ENCODE data around the gene UBB.
"Not testable (repeated sequence)": the region's sequence is repeated elsewhere in the genome, so short reads cannot be mapped to it uniquely, and the experiment has no call there.

Gene UBB

GRCh38 chr17:16378636-16379282 is 2.1 kb upstream of the UBB start:
- no peak for DNase-seq

- DNase-seq = no peak
These were observed 1.2 kb upstream of the UBB start for GRCh38 chr17:16379654-16380053.

GRCh38 chr17:16381496-16381820 is 567 bp downstream of the UBB start:
- no peak for DNase-seq

GRCh38 chr17:16383216-16383615 is 2.3 kb downstream of the UBB start:
- DNase-seq = no peak

GRCh38 chr17:16383772-16384287 is 2.9 kb downstream of the UBB start:
- DNase-seq = no peak

GRCh38 chr17:16384557-16384956 is 3.7 kb downstream of the UBB start:
- no peak for DNase-seq

- not testable (repeated sequence) for DNase-seq
These were observed 5.2 kb downstream of the UBB start for GRCh38 chr17:16386126-16386507.

GRCh38 chr17:16391451-16391850 is 10.6 kb downstream of the UBB start:
- no peak for DNase-seq

GRCh38 chr17:16392491-16392890 is 11.6 kb downstream of the UBB start:
- not testable (repeated sequence) for DNase-seq

- DNase-seq = not testable (repeated sequence)
These were observed 15.0 kb downstream of the UBB start for GRCh38 chr17:16395887-16396286.

GRCh38 chr17:16396693-16397092 is 15.8 kb downstream of the UBB start:
- DNase-seq = not testable (repeated sequence)

- DNase-seq = no peak
These were observed 17.7 kb downstream of the UBB start for GRCh38 chr17:16398270-16399267.

GRCh38 chr17:16403847-16404246 is 23.0 kb downstream of the UBB start:
- DNase-seq = not testable (repeated sequence)

- DNase-seq = no peak
These were observed 26.1 kb downstream of the UBB start for GRCh38 chr17:16406742-16407674.

- peak; percentile 50 for DNase-seq
These were observed 27.2 kb downstream of the UBB start for GRCh38 chr17:16407911-16408588.

- no peak for DNase-seq
These were observed 34.4 kb downstream of the UBB start, which contains the start of gene TRPV2 for GRCh38 chr17:16415031-16415924. Gene TRPV2 (plus strand): TSS chr17:16415571. CDS start chr17:16417669, 2,098 bp downstream.

GRCh38 chr17:16417399-16417798 is 36.5 kb downstream of the UBB start:
- DNase-seq = no peak

GRCh38 chr17:16417896-16418684 is 37.2 kb downstream of the UBB start:
- no peak for DNase-seq

- DNase-seq = no peak
These were observed 37.8 kb downstream of the UBB start for GRCh38 chr17:16418685-16419068.

All from midbrain (tissue), 1 donor.